ENCODE measurements around the gene FLAD1. TPM values are rescaled to one million over a fixed set of nuclear protein-coding genes. Genes with fewer than 3 reads are reported as not detected.

The FLAD1 gene
- total and polyA plus RNA-seq, 2 of the 8 experiments (the other 6 are each of a cell fraction or from before 2014, with no cell fraction given): 104 to 143 TPM

Small RNA genes lying within 50 kb of the gene (microRNA-seq; reads per million reads assigned to microRNA genes)
- 0 reads per million in 2 experiments for gene MIR4258 (ENCODE audit: borderline microRNAs expressed in 2 of 2, borderline number of aligned reads in 2 of 2, borderline replicate concordance in 1 of 2)

Small RNA genes lying within 50 kb of the gene (small RNA-seq; reads per million reads assigned to genes)
- gene MIR4258 (ENCODE audit: insufficient read depth) (not detected), gene RF00017 (ENCODE audit: insufficient read depth) (not detected)

Other genes starting within 250 kb of the FLAD1 start
- 2.8 and 3.0 TPM in 2 replicates for gene KCNN3, start 113.1 kb upstream of the FLAD1 start, total RNA-seq (2021; fragmentation: NEBNext Ultra II Directional; extraction: Animal tissue kit (Norgen Biotek cat#: 25700))
- gene KCNN3, start 113.1 kb upstream of the FLAD1 start, polyA plus RNA-seq (2011; rRNA removed): 3.7 and 4.5 TPM in 2 replicates
- 26.5 and 30.5 TPM in 2 replicates for gene PMVK, start 46.6 kb upstream of the FLAD1 start, total RNA-seq (2021; fragmentation: NEBNext Ultra II Directional; extraction: Animal tissue kit (Norgen Biotek cat#: 25700))
- gene PMVK, start 46.6 kb upstream of the FLAD1 start, polyA plus RNA-seq (2011; rRNA removed): 23.8 and 36.8 TPM in 2 replicates
- 17.9 and 19.8 TPM in 2 replicates for gene PBXIP1, start 27.2 kb upstream of the FLAD1 start, total RNA-seq (2021; fragmentation: NEBNext Ultra II Directional; extraction: Animal tissue kit (Norgen Biotek cat#: 25700))
- gene PBXIP1, start 27.2 kb upstream of the FLAD1 start, polyA plus RNA-seq (2011; rRNA removed): 12.0 and 14.3 TPM in 2 replicates
- 31.6 and 32.4 TPM in 2 replicates for gene PYGO2, start 21.6 kb upstream of the FLAD1 start, total RNA-seq (2021; fragmentation: NEBNext Ultra II Directional; extraction: Animal tissue kit (Norgen Biotek cat#: 25700))
- gene PYGO2, start 21.6 kb upstream of the FLAD1 start, polyA plus RNA-seq (2011; rRNA removed): 31.0 and 36.3 TPM in 2 replicates
- gene SHC1, start 12.6 kb upstream of the FLAD1 start, total RNA-seq (2021; fragmentation: NEBNext Ultra II Directional; extraction: Animal tissue kit (Norgen Biotek cat#: 25700)): 204 and 212 TPM in 2 replicates
- gene SHC1, start 12.6 kb upstream of the FLAD1 start, polyA plus RNA-seq (2011; rRNA removed): 177 and 197 TPM in 2 replicates
- gene CKS1B, start 8.7 kb upstream of the FLAD1 start, total RNA-seq (2021; fragmentation: NEBNext Ultra II Directional; extraction: Animal tissue kit (Norgen Biotek cat#: 25700)): 284 and 294 TPM in 2 replicates
- 801 and 1,025 TPM in 2 replicates for gene CKS1B, start 8.7 kb upstream of the FLAD1 start, polyA plus RNA-seq (2011; rRNA removed)
- gene LENEP, start 10.2 kb downstream of the FLAD1 start, total RNA-seq (2021; fragmentation: NEBNext Ultra II Directional; extraction: Animal tissue kit (Norgen Biotek cat#: 25700)): 1.2 and 1.3 TPM in 2 replicates
- gene LENEP, start 10.2 kb downstream of the FLAD1 start, polyA plus RNA-seq (2011; rRNA removed): 1.1 TPM in 1 of 2 replicates, not detected in the other
- 22.1 and 24.5 TPM in 2 replicates for gene ZBTB7B, start 19.5 kb downstream of the FLAD1 start, total RNA-seq (2021; fragmentation: NEBNext Ultra II Directional; extraction: Animal tissue kit (Norgen Biotek cat#: 25700))
- 36.9 and 38.3 TPM in 2 replicates for gene ZBTB7B, start 19.5 kb downstream of the FLAD1 start, polyA plus RNA-seq (2011; rRNA removed)
- gene DCST2, start 50.4 kb downstream of the FLAD1 start, total RNA-seq (2021; fragmentation: NEBNext Ultra II Directional; extraction: Animal tissue kit (Norgen Biotek cat#: 25700)): 0.43 TPM in 1 of 2 replicates, not detected in the other
- gene DCST2, start 50.4 kb downstream of the FLAD1 start, polyA plus RNA-seq (2011; rRNA removed): 1.7 and 2.1 TPM in 2 replicates
- gene DCST1, start 50.5 kb downstream of the FLAD1 start, total RNA-seq (2021; fragmentation: NEBNext Ultra II Directional; extraction: Animal tissue kit (Norgen Biotek cat#: 25700)): not detected in 2 replicates
- gene DCST1, start 50.5 kb downstream of the FLAD1 start, polyA plus RNA-seq (2011; rRNA removed): 0.03 TPM in 1 of 2 replicates, not detected in the other
- gene ADAM15, start 68.0 kb downstream of the FLAD1 start, total RNA-seq (2021; fragmentation: NEBNext Ultra II Directional; extraction: Animal tissue kit (Norgen Biotek cat#: 25700)): 32.2 and 32.9 TPM in 2 replicates
- 37.6 and 51.2 TPM in 2 replicates for gene ADAM15, start 68.0 kb downstream of the FLAD1 start, polyA plus RNA-seq (2011; rRNA removed)
- 18.5 and 21.9 TPM in 2 replicates for gene EFNA4, start 80.4 kb downstream of the FLAD1 start, total RNA-seq (2021; fragmentation: NEBNext Ultra II Directional; extraction: Animal tissue kit (Norgen Biotek cat#: 25700))
- 23.2 and 23.9 TPM in 2 replicates for gene EFNA4, start 80.4 kb downstream of the FLAD1 start, polyA plus RNA-seq (2011; rRNA removed)
- gene EFNA3, start 95.5 kb downstream of the FLAD1 start, total RNA-seq (2021; fragmentation: NEBNext Ultra II Directional; extraction: Animal tissue kit (Norgen Biotek cat#: 25700)): 10.8 and 11.6 TPM in 2 replicates
- gene EFNA3, start 95.5 kb downstream of the FLAD1 start, polyA plus RNA-seq (2011; rRNA removed): 13.8 and 18.7 TPM in 2 replicates
- 4.0 and 4.9 TPM in 2 replicates for gene EFNA1, start 144.5 kb downstream of the FLAD1 start, total RNA-seq (2021; fragmentation: NEBNext Ultra II Directional; extraction: Animal tissue kit (Norgen Biotek cat#: 25700))
- gene EFNA1, start 144.5 kb downstream of the FLAD1 start, polyA plus RNA-seq (2011; rRNA removed): 11.8 and 14.6 TPM in 2 replicates
- gene SLC50A1, start 152.5 kb downstream of the FLAD1 start, total RNA-seq (2021; fragmentation: NEBNext Ultra II Directional; extraction: Animal tissue kit (Norgen Biotek cat#: 25700)): 36.5 and 41.6 TPM in 2 replicates
- 80.7 and 90.8 TPM in 2 replicates for gene SLC50A1, start 152.5 kb downstream of the FLAD1 start, polyA plus RNA-seq (2011; rRNA removed)
- gene DPM3, start 157.2 kb downstream of the FLAD1 start, total RNA-seq (2021; fragmentation: NEBNext Ultra II Directional; extraction: Animal tissue kit (Norgen Biotek cat#: 25700)): 44.8 and 49.3 TPM in 2 replicates
- 227 and 349 TPM in 2 replicates for gene DPM3, start 157.2 kb downstream of the FLAD1 start, polyA plus RNA-seq (2011; rRNA removed)
- 146 TPM in 2 replicates for gene KRTCAP2, start 190.0 kb downstream of the FLAD1 start, total RNA-seq (2021; fragmentation: NEBNext Ultra II Directional; extraction: Animal tissue kit (Norgen Biotek cat#: 25700))
- gene KRTCAP2, start 190.0 kb downstream of the FLAD1 start, polyA plus RNA-seq (2011; rRNA removed): 317 and 419 TPM in 2 replicates
- 15.0 and 15.5 TPM in 2 replicates for gene TRIM46, start 190.5 kb downstream of the FLAD1 start, total RNA-seq (2021; fragmentation: NEBNext Ultra II Directional; extraction: Animal tissue kit (Norgen Biotek cat#: 25700))
- 21.6 and 34.7 TPM in 2 replicates for gene TRIM46, start 190.5 kb downstream of the FLAD1 start, polyA plus RNA-seq (2011; rRNA removed)
- 2.6 and 3.0 TPM in 2 replicates for gene THBS3, start 224.6 kb downstream of the FLAD1 start, total RNA-seq (2021; fragmentation: NEBNext Ultra II Directional; extraction: Animal tissue kit (Norgen Biotek cat#: 25700))
- 3.5 and 5.0 TPM in 2 replicates for gene THBS3, start 224.6 kb downstream of the FLAD1 start, polyA plus RNA-seq (2011; rRNA removed)
- 47.9 and 55.0 TPM in 2 replicates for gene MTX1, start 225.4 kb downstream of the FLAD1 start, total RNA-seq (2021; fragmentation: NEBNext Ultra II Directional; extraction: Animal tissue kit (Norgen Biotek cat#: 25700))
- 131 and 161 TPM in 2 replicates for gene MTX1, start 225.4 kb downstream of the FLAD1 start, polyA plus RNA-seq (2011; rRNA removed)

Measured in H1 (cell line).